ENCODE data around the gene CCDC13.

Gene CCDC13

GRCh38 chr3:42746455-42747450, 26.3 kb downstream of the CCDC13 start:
- POLR2A ChIA-PET: interaction anchor here (0.5 to 1.2 kb wide), 2 partner anchors 63 to 95 kb away, joined by 3 read pairs; no protein-coding TSS in a partner anchor
- no peak for TF ChIP-seq CTCF (IDR thresholded peaks at IDR 0.05; ENCODE audit: insufficient read depth, low read length, missing control alignments)
- CTCF ChIA-PET: interaction anchor here (1.1 to 7.8 kb wide), 7 partner anchors 10 to 199 kb away, joined by 3 to 67 read pairs (median 7); partner anchors contain the start of gene ZBTB47
- no peak overlapping the region for H3K4me3 ChIP-seq (ENCODE audit: low read depth, low read length)
- no peak for DNase-seq (ENCODE audit: low read depth, low spot score)

- ChIA-PET CTCF (interaction anchor here (0.6 to 7.8 kb wide), 21 partner anchors 10 to 499 kb away, joined by 3 to 67 read pairs (median 4); partner anchors contain the start of genes NKTR and ZBTB47), POLR2A (interaction anchor here (1.2 kb wide), 1 partner anchor 94 kb away, joined by 3 read pairs; no protein-coding TSS in a partner anchor)
- no peak overlapping the region for H3K4me3 ChIP-seq (ENCODE audit: low read depth, low read length)
- TF ChIP-seq CTCF (IDR thresholded peaks at IDR 0.05; ENCODE audit: insufficient read depth, low read length, missing control alignments): no peak
- no peak for DNase-seq (ENCODE audit: low read depth, low spot score)
Measured at GRCh38 chr3:42745776-42746454, 27.1 kb downstream of the CCDC13 start.

GRCh38 chr3:42745291-42745745, 27.7 kb downstream of the CCDC13 start:
- ChIA-PET POLR2A (interaction anchor here (1.2 kb wide), 1 partner anchor 93 kb away, joined by 3 read pairs; no protein-coding TSS in a partner anchor), CTCF (interaction anchor here (0.6 to 7.8 kb wide), 22 partner anchors 11 to 498 kb away, joined by 3 to 67 read pairs (median 4); partner anchors contain the start of genes NKTR and ZBTB47)
- no peak for TF ChIP-seq CTCF (IDR thresholded peaks at IDR 0.05; ENCODE audit: insufficient read depth, low read length, missing control alignments)
- no peak for DNase-seq (ENCODE audit: low read depth, low spot score)
- H3K4me3 ChIP-seq (ENCODE audit: low read depth, low read length): no peak overlapping the region

GRCh38 chr3:42743204-42743995, 29.7 kb downstream of the CCDC13 start:
- no peak for TF ChIP-seq CTCF (IDR thresholded peaks at IDR 0.05; ENCODE audit: insufficient read depth, low read length, missing control alignments)
- no peak for DNase-seq (ENCODE audit: low read depth, low spot score)
- CTCF ChIA-PET: interaction anchor here (0.6 to 7.8 kb wide), 15 partner anchors 9 to 171 kb away, joined by 3 to 67 read pairs (median 5); partner anchors contain the start of genes NKTR and ZBTB47
- H3K4me3 ChIP-seq (ENCODE audit: low read depth, low read length): no peak overlapping the region
- POLR2A ChIA-PET: no interaction called here

- DNase-seq (ENCODE audit: low read depth, low spot score): no peak
- no peak overlapping the region for H3K4me3 ChIP-seq (ENCODE audit: low read depth, low read length)
- no peak for TF ChIP-seq CTCF (IDR thresholded peaks at IDR 0.05; ENCODE audit: insufficient read depth, low read length, missing control alignments)
- CTCF ChIA-PET: interaction anchor here (0.6 to 7.8 kb wide), 8 partner anchors 9 to 91 kb away, joined by 3 to 67 read pairs (median 4); partner anchors contain the start of gene ZBTB47
- POLR2A ChIA-PET: no interaction called here
Measured at GRCh38 chr3:42742688-42743087, 30.4 kb downstream of the CCDC13 start.

Data from AG04449 (cell line).